DMS 273 (cell line): Measurements from ENCODE around the gene TMEM80.
"Not testable (repeated sequence)": the region's sequence is repeated elsewhere in the genome, so short reads cannot be mapped to it uniquely, and the experiment has no call there.

Experiments used
- DNase-seq: peaks from one replicate; lab custom pipeline; 2025; ENCODE audit not compliant: unreplicated experiment; lab: John Stamatoyannopoulos, UW

TMEM80 gene

DNA sequence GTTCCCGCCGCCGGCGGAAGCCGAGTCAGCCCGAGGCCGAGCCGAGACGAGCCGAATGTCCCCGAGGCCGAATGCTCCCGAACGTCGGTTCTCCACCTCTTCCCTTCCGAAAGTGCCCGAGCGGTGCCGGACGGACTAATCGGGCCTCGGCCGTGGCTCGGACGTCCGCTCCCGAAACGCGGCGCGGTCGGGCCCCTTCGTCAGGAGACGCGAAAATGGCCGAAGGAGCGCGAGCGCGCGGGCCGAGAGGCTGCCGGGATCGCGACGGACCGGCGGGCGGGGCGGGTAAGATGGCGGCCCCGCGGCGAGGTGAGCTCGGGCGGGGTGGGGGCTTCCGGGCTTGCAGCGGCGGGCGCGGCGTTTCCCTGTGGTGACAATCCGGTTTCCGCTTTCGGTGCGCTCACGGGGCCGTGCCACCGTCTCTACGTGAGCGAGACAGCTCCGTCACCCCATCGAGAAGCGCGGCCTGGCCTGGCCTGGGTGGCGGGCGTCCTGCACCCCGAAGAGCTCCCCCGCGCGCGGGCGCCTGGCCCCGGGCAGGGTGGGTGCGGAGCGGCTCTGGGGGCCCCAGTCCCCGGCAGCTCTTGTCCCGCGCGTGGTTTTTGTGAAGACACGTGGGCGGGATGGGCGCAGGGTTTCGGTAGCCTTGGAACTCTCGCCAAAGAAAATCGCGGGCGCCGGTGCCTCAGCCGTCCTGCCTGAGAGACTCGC lies at the start of gene TMEM80:
Gene TMEM80 (plus strand): TSS at position 279 of the 711 bp plus-strand sequence. CDS start 12 bp downstream, at position 291.
- DNase-seq = peak; percentile 98

DNA sequence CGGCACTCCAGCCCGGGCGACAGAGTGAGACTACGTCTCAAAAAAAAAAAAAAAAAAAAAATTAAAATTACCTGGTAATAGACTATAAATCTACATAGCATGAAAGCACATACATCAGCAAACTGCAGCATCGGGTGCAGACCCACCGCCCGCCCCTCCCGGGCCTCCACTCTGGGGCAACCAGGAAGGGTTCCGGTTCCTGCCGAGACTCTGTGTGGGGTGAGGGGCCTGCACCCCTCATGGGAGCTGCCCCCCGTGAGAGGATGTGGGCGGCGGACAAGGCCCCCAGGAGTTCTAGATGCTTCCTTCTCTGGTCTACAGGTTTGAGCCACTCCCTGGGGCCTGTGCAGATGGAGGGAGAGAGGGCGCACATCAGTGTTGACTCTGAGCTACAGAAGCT lies 49.4 kb upstream of the TMEM80 start:
- DNase-seq = no peak

DNA sequence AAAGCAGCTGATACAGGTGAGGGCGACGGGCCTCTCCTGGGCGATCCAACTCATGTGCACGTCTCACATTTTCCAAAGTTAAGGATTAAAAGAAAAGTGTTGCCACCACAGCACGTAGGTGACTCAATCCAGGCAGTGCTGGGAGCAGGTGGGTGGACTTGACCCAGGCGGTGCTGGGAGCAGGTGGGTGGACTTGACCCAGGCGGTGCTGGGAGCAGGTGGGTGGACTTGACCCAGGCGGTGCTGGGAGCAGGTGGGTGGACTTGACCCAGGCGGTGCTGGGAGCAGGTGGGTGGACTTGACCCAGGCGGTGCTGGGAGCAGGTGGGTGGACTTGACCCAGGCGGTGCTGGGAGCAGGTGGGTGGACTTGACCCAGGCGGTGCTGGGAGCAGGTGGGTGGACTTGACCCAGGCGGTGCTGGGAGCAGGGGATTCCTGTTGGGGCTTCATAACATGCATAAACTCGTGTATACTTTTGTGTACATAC lies 47.9 kb upstream of the TMEM80 start:
- DNase-seq = not testable (repeated sequence)

DNA sequence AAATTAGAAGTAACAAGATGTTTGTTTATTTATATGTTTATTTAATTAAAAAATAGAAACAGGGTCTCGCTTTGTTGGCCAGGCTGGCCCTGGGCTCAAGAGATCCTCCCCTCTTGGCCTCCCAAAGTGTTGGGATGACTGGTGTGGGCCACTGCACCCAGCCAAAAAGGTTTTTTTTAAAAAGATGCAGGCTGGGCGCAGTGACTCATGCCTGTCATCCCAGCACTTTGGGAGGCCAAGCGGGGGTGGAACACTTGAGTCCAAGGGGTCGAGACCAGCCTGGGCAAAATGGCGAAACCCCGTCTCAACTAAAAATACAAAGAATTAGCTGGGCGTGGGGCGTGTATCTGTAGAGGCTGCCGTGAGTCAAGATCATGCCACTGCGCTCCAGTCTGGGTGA lies 45.1 kb upstream of the TMEM80 start:
- no peak for DNase-seq

DNA sequence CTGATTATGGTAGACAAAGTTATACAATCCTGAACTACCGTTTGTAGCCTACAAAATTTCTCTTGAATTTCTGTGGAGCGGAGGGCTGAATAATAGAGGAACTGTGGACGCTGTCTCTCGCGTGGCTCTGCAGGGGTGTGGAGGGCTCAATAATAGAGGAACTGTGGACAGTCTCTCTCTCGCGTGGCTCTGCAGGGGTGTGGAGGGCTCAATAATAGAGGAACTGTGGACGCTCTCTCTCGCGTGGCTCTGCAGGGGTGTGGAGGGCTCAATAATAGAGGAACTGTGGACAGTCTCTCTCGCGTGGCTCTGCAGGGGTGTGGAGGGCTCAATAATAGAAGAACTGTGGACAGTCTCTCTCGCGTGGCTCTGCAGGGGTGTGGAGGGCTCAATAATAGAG lies 42.5 kb upstream of the TMEM80 start:
- DNase-seq = not testable (repeated sequence)

DNA sequence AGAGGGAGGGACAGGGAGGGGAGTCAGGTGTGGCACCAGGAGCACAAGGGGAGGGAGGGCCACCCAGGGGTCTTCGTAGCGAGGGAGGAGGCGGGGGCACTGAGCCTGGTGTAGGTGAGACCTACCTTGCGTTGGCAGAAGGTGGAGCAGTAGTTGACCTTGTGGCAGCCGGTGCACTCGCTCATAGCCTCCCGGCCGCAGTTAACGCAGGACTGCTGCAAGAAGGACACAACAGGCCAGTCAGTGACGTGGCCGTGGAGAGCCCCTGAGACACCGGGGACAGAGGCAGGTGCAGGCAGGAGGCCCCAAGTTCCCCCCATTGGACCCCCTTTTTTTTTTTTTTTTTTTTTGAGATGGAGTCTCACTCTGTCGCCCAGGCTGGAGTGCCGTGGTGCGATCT lies 41.8 kb upstream of the TMEM80 start:
- DNase-seq = no peak

DNA sequence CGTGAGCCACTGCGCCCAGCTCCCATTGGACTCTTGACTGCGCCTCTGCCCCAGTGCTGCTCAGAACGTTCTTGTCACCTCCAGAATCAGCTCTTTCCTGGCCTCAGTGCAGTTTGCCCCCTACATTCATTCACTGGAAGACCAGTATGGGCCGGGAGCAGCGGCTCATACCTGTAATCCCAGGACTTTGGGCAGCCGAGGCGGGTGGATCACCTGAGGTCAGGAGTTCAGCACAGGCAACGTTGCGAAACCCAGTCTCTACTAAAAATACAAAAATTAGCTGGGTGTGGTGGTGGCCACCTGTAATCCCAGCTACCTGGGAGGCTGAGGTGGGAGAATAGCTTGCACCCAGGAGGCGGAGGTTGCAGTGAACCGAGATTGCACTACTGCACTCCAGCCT lies 41.2 kb upstream of the TMEM80 start:
- not testable (repeated sequence) for DNase-seq

DNA sequence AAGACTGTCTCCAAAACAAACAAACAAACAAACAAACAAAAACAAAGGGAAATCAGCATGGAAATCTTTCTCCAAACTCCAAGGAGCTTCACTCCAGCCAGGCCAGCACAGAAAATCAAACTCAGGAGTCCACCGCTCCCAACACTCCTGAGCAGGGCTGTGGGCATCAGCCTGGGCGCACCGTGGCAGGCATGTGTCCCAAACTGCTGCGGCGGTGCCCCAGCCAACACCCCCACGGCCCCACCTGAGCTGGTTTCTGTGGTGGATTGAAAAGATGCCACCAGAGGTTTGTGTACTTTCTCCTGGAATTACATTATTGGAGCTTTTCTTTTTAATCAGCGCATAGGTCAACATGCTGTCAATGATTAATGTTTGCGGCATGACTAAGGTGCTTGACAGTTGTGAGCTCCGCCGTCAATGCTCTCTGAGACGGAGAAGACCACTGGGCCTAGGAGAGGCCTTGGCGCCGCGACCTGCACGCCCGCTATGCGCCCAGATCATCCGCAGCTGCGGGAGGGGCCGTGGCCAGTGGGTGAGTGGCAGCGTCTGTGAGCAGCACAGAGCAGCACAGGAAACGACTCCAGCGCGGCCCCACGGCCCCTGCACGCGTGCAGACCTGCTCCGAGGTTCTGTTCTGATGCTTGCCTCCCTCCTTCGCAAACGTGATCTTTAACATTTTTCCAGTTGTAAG lies 40.4 kb upstream of the TMEM80 start:
- no peak for DNase-seq

DNA sequence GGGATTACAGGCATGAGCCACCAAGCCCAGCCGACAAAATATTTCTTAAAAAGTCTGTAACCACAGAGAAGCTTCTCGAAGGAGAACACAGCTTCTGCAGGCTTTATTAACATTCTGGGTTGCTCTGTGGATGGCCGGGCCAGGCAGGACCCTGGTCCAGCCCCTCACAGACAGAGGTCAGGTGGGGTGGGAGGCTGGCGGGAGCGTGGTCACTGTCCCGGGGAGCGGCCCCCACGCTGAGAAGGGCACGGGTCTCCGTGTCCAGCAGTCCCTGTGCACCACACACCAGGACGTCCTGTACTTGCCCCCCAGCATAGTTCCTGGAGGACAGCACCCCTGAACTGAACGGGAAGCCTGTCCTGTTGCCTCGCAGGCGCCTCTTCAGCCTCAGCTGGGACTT lies 39.2 kb upstream of the TMEM80 start:
- DNase-seq = no peak

DNA sequence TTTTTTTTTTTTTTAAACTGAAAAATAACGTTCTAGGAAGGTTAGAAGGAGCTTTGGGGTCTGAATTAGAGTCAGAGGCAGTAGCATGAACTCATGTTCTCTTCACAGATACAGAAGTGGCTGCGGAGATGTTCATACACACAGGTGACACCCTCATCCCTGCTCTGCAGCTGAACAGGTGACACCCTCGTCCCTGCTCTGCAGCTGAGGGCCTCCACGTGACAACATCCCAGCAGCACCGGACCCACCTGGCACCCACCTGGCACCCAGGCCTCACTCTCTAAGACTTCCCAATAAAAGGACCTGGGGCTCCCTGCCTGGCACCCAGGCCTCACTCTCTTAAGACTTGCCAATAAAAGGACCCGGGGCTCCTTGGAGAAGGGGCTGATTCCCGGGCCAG lies 38.8 kb upstream of the TMEM80 start:
- no peak for DNase-seq

DNA sequence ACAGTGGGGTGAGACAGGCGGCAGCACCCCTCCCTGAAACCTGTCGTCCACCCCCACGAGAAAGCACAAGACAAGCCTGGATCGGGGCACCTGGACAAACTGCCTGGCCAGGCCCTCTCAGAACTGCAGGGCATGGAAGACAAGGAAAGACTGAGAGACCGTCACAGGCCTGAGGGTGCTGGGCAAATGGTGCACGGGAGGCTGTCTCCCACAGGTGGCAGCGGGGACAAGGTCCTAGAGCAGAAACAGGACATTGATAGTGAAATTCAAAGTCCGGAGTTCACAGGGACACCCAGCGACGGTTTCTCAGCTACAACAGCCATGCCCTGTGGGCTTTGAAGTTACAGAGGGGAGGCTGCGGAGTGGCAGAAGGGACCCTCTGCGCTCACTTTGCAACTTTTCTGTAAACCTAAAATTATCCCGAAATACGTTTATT lies 37.9 kb upstream of the TMEM80 start:
- no peak for DNase-seq

DNA sequence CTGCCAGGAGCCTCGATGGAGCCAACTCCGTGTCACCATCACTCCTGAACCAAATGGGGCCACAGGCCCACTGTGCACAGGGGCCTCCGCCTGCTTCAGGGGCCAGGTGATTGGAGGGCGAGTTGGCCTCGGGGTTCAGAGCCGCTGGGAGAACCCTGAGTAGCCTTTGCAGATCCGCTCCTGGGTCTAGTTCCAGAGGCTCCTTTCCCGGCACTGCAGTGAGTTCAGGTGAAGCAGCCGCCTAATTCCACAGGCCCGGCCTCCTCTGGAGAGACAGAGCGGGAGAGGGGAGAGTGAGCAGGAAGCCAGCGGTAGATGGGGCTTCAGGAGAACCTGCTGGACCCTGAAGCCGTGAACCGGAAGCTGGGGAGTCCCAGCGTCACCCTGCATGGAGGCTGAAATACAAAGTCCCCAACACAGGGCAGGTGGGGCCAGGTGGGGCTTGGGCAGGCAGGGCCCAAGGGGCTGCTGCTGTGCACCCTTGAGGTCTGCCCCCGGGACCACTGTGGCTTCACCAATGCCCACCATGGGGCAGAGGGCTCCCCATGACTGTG lies 36.0 kb upstream of the TMEM80 start:
- DNase-seq = no peak

DNA sequence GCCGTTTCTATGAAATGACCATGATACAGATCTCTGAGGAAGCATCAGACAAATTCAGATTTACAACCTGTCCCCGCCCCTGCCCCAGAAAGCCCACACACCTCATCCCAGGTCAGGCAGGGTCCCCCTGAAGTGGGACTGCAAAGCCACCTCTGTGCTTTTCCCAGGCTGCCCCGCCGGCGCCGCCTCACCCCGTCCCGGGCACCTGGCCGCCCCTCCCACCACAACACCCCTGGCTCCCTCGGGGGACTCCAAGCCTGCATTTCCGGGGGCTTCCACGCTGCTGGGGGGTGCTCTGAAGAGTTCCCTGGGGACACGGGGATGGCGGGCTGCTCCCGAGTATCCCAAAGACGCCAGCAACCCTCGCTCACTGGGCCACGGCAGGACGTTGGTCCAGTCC lies 35.3 kb upstream of the TMEM80 start:
- no peak for DNase-seq

DNA sequence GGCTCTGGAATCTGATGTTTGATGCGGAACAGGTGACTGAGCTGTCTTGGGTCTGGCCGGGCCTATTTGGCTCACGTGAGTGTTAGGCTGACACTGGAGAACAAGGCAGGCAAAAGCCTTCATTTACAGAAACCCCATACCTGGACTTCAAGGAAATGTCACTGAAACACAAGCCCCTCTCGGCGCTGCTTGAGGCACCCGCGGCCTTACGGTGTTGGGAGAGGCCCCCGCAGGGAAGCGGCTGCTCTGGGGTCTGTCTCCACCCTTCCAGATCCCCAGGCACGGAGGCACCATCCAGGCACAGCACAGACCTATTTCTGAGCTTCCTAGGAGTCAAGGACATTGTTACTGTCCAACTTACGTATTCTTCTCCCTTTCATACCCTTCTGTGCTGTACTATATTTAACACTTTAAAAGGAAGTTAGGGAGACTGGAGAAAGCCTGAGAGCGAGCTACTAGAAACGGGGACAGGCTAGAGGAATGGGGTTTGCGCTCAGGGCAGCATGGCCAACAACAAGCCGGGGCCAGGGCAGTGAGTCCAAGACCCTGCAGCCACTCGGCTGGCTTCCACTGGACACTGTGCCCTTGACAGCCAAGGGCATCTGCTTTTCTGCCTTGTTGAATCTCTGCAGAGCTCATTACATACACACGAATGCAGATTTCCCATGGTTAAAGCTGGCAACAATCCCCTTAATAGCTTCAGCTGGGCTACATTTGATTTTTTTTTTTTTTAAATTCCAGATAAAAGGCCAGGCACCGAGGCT lies 34.8 kb upstream of the TMEM80 start:
- no peak for DNase-seq

DNA sequence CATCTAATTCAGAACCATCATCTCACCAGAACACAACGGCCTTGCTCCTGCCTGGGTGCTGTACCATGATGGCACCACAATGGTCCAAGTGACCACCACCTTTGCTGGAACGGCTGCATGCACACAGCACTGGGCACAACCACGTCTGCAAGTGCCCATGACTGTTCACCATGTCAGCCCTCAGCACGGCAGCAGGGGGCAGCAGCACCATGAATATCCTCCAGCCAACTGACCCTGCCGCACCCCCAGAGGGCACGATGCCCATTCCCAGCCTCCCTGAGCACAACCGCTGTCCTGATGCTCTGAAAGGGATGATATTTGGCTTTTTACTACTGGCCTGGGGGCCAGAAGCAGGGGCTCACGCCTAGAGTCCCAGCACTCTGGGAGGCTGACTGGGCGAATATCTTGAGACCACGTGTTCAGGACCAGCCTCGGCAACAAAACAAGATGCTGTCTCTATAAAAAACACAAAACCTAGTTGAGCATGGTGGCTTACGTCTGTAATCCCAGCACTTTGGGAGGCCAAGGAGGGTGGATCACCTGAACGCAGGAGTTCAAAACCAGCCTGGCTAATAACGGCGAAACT lies 32.8 kb upstream of the TMEM80 start:
- DNase-seq = peak; percentile 65

DNA sequence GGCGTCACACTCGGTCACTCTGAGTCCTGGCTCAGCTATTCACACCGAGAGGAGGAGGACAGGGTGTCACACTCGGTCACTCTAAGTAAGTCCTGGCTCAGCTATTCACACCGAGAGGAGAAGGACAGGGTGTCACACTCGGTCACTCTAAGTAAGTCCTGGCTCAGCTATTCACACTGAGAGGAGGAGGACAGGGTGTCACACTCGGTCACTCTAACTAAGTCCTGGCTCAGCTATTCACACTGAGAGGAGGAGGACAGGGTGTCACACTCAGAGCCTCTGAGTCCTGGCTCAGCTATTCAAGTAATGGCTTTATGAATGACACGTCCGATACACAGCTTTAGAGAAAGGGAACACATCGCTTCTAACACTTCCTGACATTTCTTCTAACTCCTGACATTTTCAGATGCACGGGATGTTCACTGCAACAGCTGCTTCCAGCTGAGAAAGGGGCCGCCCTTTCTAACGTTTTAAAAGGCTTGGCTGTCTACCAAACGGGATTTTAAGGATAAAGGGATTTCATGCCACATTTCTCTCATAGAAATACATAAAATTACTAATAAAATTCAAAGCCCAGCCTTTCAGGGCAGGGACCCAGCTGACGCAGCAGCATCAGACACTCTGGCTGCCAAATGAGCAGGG lies 30.4 kb upstream of the TMEM80 start:
- no peak for DNase-seq

DNA sequence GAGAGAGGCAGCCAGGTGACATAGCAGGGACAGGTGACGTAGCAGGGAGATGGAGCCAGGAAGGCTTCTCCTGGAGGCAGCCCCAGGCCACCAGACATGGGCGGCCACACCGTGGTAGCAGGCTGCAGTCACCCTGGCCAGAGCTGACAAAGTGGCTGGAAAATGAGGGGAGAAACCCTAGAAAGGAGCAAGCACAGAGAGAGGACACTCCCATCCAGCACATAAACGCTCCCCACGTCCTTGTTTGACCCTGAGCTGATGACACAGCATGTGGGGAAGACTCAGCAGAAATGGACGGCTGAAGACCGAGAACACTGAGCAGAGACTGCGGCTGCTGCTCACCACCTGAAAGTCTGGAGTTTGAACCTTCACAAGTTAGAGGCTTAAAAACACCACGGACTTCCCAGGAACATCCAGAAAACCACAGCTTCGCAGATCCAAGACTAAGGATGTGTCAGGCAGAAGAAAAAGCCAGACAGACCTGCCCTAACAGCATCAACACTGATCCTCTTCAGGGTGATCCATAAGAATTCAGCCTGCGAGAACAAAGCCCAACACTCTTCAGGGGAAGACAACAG lies 29.8 kb upstream of the TMEM80 start:
- DNase-seq = no peak

DNA sequence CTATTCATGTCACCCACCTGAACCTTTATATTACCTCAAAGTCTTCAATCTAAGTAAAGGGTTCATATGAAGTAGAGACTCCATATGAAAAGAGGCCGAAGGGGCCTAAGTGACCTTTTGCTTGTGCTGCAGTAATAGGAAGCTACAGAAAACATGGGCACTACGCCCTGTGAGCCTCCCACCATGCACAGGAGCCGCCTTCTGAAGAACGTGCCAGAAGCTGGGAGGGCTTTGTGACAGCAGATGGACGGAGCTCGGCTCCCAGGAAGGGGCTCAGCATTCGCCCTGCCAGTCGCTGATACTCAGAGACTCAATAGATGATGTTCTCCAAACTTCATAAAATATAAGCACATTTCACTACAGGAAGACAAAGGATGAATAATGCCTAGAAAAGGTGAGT lies 21.8 kb upstream of the TMEM80 start:
- DNase-seq = no peak

DNA sequence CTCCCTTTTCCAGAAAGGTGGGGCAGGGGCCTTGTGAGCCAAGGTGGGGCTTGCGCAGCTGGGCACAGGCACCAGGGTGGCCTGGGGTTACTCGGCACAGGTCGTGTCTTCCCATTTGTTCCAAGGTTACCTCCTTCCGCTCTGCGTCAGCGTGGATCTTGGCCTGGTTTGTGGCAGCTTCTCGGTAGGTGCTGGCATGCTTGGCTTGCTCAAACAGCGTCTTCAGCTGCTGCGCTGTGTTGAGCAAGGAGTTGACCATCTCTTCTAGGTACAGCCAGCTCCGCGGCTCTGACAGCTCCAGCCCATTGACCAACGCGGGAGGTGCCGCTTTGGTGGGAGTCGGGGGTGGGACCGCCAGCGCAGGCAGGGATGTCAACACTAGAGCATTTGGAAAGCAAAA lies 21.2 kb upstream of the TMEM80 start:
- DNase-seq = no peak

DNA sequence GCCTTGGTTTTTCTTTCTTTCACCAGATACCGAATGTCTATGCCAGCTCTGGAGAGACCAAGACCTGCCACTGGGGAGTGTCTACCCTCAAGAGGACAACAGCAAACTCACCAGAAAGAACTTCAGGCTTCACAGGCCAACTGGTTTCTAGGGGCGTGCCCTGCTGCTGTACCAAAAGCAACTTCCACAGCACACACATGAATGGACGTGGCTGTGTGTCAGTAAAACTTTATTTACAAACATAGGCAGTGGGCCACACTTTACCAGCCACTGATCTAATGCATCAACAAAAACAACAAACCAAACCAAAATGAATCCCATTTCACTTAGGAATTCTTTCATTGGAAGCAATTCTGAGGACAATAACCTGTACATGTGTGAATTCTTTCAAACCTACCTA lies 17.3 kb upstream of the TMEM80 start:
- no peak for DNase-seq
